Globus pallidus (tissue), 1 donor: ENCODE results near the gene USP24.

ENCODE experiments used
- DNase-seq: peaks from one replicate; pipeline ENCODE4 v3.0.0-alpha.2; 2015; ENCODE audit warnings: low spot score

The USP24 gene, protein sequence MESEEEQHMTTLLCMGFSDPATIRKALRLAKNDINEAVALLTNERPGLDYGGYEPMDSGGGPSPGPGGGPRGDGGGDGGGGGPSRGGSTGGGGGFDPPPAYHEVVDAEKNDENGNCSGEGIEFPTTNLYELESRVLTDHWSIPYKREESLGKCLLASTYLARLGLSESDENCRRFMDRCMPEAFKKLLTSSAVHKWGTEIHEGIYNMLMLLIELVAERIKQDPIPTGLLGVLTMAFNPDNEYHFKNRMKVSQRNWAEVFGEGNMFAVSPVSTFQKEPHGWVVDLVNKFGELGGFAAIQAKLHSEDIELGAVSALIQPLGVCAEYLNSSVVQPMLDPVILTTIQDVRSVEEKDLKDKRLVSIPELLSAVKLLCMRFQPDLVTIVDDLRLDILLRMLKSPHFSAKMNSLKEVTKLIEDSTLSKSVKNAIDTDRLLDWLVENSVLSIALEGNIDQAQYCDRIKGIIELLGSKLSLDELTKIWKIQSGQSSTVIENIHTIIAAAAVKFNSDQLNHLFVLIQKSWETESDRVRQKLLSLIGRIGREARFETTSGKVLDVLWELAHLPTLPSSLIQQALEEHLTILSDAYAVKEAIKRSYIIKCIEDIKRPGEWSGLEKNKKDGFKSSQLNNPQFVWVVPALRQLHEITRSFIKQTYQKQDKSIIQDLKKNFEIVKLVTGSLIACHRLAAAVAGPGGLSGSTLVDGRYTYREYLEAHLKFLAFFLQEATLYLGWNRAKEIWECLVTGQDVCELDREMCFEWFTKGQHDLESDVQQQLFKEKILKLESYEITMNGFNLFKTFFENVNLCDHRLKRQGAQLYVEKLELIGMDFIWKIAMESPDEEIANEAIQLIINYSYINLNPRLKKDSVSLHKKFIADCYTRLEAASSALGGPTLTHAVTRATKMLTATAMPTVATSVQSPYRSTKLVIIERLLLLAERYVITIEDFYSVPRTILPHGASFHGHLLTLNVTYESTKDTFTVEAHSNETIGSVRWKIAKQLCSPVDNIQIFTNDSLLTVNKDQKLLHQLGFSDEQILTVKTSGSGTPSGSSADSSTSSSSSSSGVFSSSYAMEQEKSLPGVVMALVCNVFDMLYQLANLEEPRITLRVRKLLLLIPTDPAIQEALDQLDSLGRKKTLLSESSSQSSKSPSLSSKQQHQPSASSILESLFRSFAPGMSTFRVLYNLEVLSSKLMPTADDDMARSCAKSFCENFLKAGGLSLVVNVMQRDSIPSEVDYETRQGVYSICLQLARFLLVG (N-terminal part only)

DNA sequence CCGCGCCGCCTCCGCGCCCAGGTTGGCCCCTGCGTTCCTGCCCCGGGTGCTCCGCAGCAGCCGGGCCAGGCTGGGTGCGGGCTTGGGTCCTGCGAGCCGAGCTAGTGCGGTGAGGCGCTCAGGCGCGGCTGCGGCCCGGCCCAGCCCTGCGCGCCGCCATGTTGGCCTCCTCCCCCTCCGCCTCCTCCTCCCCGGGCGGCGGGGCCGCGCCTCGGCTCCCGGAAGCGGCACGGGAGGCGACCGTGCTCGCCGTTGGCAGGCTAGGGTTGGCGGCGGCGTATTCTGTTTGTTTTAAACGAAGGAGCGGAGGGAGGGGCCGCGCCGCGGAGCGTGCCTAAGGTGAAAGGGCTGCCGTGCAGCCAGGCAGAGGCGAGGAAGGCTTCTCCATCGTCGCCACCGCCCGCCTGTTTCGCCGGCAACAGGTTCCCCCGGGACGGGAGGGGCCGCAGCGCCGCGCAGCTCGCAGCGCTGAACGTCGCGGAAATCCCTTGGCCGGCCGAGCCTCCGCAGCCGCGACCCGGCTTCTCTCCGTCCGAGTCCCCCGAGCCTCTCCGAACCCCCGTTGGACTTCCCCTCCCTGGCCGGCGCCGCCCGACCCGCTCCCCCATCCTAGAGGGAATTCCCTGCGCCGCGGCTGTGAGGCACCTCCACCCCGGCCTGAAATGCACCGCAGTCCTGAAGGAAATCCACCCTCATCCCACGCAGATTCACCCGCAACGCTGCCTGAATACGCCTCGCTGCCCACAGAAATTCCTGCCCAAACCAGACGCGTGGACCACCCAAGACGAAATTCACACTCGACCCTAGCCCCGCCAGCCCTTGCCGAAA, at the start of gene USP24:
USP24 (minus strand) TSS at position 171 of the 828 bp plus-strand sequence. CDS start 251 bp downstream, outside the sequence.
- DNase-seq: peak; percentile 66

DNA sequence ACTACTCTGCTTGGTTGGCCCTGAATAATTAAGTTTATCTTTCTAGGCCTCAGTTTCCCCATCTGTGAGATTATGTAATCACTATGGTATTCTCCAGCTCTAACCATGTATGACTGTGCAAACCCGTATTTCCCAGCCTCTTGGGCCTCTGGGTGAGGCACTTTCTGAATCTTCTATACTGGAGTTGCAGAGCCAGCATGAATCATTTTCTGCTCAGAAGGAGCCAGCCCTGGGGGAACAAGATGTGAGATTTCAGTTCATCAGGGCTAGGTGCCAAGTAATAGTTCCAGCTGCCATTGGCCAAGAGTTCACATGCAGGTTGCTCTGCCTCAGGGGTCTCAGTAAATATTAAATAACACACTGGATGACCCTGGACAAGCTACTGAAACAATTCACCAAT, 47.7 kb upstream of the USP24 start:
- DNase-seq: no peak

DNA sequence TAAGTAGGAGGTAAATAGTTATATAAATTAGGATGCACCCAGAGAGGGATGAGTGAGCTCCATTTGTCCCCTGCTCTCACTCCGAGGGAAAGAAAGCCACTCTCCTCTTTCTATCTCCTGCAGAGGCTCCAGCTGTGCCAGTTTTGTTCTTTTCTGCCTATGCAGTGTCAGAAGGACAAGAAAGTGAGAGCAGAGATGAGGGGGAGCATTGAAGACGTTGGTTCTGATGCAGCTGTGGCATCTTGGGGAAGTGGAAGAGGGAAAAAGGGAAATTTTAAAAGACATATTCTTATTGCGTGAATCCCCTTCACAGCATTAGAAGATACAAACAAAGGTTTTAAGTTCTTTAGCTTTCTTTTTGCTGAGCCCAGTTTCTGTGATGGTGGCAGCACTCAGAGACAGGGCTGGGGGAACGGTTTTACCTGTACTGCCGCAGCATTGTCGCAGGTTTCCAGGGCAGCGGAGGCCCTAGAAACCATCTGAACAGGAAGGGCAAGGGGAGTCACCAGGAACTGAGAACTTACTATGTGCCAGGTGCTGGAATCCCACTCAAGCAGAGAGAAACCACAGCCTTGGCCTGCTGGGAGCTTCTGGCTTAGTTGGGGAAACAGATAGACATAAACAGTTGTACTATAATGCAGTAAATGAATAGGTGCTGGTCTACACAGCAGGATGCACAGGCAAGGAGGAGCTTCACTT, 44.9 kb upstream of the USP24 start:
- no peak for DNase-seq

DNA sequence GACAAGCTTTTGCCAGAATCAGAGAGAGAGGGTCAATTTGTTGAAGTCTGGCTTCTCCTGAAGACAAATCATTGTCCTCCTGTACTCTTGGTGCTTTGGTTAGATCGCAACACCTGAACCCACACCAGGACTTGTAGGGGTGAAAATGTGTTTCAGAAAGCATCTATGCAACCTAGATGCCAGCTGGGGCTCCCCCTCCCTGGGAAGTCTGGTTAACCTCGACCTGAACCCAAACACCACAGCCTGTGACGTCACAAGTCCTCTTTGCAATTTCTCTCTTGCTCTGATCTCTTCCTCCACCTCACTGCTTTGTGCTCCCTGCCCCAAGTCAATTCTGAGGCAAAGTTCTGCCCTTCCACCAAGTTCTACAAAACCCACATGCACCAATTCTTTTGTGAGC, 42.8 kb upstream of the USP24 start:
- DNase-seq: no peak

DNA sequence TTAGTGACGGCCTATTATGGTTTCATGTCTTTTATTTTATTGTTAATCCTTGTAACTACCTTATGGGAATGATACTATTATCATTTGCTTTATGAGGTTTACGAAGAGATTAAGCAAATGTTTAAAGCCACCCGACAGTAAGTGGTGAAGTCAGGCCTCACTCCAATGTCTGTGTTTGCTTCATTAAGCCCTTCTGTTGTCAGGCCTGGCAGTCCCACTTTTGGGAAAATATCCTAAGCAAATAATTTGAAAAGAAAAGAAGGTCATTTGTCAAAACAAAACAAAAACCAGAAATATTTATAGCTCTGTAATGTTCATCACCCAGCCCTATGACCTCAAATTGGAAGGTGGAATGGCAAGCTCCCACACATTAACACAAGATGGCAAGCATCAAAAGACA, 40.7 kb upstream of the USP24 start:
- DNase-seq: no peak

DNA sequence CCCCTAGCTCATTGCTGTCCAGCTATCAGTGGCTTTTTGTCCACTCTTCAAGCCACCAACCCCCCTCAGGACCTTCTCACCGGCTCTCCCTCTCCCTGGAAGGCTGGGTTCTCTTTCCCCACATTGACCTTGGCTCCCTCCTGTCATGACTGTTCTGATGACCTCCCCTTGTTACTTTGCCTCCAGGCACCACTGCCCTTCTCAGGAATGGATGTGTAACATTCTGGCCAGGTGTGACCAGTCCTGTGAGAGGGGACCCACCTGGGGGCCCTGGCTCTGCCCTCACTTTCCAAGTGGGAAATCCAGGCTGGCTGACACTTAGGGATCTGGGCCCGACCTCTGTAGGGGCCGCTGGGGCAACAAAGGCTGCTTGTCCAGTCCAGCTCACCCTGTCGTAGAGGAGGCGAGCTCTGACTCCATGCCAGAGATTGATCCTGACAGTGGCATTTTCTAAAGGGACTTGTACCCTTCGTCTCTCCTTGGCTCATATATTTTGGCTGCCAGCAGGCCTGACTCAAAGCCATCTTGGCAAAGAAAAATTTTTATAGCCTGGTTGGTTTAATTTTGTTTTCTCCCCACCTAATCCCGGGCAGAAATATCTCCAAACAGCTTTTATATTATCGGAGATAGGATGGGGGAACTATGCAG, 37.9 kb upstream of the USP24 start:
- DNase-seq: no peak

DNA sequence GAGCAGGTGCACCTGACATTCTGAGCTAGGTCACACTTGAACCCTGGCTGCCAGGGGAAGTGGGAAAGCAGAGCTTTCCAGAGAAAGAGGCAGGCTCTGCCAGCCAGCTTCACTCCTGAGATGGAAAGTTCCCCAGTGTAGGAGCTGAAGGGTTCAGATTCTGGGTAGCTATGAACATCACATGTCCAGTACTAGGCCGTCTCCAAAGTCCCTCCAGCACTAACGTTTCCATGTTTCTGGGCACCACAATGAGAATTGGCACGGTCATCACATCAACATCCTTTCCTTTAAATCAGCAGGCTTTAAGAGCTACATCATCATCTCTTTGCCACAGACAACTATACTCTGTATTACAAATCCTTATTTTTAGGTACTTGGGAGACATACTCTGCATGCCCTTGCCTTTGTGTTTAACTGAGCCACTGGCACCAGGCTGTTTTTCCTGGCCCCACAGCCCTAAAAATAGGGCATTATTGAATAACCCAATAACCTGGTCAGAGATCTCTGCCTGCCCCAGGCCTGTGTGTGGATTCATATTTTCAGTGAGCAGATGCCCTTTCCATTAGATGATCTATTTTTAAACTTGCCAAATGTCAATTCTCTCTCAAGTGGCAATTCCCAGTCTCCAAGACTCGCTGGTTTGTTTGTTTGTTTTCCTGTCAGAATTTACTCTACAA, 35.4 kb upstream of the USP24 start:
- no peak for DNase-seq

DNA sequence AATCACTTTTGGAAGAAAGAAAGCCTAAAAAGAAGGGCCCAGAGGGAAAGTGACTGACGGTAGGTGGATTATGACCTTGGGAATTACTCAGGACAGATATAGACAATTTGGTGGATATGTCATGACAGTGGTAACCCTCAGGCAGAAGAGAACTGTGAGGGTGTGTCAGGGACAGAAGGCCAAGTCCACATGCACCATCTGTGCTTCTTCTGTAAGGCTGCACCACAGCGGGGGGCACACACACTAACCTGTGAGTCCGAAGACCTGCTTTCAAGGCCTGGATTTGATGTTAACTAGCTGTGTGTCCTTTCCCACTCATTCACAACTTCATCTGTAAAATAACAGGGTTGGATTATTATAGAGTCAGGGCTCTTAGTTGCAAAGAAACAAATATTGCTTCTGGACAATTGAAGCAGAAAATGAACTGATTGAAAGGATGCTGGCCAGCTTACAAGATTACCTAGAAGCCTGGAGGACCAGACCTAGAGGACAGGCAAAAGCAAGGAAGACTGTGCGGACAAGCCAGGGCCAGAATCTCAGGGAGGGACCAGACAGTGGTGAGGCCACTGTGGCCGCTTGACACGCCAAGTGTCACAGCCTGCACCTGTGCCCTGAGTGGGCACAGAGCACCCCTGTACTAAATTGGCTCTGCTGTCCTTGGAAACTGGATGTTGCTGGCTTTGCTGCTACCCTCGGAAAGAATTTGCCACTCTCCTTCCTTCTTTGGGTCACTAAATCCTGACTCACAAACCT, 34.7 kb upstream of the USP24 start:
- no peak for DNase-seq

DNA sequence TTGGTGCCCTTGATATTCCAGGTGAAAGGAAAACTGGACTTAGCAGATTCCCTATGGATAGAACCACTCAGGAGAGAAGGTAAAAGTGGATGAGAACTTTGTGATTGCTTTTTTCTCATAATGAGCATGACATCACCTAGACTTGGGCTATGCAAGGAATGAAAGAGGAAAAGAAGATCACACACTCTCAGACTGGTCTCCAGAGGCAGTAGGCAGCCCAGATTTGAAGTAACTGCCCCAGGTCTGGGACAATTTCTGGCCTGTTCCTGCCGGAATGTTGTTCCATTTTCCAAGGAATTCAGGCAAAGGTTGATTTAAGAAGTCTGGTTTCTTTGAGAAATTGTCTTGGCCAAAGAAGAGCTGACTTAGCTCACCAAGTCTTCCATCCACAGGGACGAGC, 31.7 kb upstream of the USP24 start:
- DNase-seq: no peak

DNA sequence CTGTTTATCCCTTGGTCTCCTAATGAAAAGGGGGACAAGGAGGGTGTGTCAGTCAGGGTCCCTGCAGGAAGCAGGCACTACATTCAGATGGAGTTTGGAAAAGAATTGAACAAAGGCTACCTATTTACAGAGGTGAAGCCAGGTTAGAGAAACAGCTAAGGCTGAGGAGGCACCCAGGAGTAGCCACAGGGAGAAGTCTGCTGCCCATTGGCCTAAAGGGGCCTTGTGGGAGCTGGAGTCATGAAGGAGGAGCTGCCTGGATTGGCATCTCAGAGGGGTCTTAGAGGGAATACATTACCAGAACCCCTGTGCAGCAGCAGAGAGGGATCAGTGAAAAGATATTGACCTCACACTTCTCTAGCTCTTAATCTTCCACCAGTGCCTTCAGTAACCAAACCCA, 31.2 kb upstream of the USP24 start:
- no peak for DNase-seq

DNA sequence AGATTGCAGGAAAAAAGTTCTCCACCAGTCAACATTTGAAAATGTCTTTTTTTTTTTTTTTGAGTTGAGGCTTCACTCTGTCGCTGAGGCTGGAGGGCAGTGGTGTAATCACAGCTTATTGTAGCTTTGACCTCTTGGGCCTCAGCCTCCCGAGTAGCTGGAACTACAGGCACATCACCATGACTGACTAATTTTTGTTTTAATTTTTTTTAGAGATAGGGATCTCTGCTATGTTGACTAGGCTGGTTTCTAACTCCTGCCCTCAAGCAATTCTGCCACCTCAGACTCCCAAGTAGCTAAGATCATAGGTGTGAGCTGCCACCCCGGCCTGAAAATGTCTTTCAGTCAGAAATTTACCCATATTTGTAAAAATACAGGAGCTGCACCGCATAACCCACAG, 30.6 kb upstream of the USP24 start:
- no peak for DNase-seq

DNA sequence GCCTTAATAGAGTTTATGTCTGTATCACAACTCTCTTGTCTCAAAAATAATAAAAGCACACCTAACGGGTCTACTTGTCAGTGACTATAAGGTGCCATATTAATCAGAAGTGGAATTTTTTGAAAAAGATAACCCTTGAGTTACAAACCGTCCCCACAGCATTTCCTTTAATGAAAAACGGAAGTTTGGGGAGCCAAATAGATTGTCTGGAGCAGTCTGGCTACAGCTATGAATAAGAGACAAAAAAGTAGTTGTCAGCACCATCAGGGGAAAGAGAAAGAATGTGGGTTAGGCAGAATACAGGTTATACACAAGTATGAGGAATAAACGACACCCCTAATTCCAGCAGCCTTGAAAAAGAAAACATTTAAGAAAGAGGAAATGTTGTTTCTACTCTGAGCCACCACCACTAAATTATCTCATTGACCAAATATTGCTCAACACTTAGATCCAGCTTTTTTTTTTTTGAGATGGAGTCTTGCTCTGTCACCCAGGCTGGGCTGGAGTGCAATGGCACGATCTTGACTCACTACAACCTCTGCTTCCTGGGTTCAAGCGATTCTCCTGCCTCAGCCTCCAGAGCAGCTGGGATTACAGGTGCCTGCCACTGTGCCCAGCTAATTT, 29.4 kb upstream of the USP24 start:
- DNase-seq: peak; percentile 11

DNA sequence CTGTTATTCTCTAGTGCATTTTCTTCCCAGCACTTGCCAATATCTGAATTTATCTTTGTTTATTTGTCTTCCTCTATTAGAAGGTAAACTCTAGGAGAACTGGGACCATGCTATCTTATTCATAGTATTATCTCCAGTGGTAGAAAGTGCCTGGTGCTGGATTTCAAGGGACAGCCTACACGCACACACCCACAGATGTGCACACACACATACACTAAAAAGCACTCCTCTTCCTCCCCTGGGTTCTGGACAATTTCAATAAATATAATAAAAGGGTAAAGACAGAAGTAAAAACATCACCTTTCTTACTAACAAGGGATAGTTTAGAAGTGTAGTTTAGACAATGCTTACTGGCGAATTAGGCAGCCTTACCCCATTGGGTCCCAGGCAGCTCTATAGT, 28.5 kb upstream of the USP24 start:
- no peak for DNase-seq

DNA sequence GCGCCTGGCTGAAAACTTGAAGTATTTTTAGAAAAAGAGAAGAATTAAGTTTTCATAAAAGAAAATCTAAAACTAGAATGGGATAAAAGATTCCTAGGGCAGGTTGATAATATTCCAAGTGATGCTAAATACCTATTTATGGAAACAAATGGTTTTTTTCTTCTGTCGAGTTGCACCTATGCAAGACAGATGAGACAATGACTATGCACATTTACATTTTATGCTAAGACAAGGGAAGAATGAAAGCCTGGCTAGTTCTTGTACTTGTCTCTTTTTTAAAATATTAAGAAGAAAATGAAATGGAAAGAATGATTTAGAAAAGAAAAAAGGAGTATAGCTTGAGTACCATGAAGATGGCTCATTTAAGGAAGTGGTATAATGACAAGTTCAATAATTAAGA, 24.4 kb upstream of the USP24 start:
- DNase-seq: no peak

DNA sequence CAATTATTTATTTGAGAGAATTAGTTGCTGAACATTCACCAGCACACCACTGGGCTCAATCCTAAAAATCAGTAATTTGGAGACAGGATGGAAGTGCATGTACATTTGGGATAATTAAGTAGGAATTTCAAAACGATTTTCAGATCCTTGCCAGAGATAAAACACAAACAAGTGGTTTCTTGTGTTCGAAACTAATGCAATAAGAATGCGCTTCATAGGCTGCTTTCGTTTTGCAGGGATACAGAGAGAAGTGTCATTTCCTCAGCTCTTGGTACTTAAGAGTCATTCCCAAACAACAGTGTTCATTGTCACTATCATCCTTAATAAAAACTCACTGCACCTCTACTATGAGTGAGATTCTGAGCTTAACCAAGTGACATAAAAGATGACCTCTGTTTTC, 20.6 kb upstream of the USP24 start:
- DNase-seq: no peak

DNA sequence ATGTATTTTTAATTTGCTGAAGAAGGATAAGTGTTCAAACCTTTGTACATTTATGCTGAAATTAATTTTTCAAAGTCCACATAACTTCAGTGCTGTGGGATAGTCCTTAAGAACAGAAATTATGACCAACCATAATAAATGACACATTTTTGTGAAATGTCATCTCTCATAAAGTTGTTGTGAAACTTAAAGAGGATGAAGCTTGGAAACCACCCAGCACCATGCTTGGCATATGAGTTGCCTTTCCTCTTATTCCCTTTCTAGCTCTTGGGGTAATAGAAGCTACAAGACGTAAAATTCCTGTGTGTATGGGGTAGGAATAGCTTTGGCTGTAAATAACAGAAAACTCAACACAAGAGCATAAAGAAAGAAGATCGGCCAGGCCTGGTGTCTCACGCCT, 18.9 kb upstream of the USP24 start:
- DNase-seq: no peak

DNA sequence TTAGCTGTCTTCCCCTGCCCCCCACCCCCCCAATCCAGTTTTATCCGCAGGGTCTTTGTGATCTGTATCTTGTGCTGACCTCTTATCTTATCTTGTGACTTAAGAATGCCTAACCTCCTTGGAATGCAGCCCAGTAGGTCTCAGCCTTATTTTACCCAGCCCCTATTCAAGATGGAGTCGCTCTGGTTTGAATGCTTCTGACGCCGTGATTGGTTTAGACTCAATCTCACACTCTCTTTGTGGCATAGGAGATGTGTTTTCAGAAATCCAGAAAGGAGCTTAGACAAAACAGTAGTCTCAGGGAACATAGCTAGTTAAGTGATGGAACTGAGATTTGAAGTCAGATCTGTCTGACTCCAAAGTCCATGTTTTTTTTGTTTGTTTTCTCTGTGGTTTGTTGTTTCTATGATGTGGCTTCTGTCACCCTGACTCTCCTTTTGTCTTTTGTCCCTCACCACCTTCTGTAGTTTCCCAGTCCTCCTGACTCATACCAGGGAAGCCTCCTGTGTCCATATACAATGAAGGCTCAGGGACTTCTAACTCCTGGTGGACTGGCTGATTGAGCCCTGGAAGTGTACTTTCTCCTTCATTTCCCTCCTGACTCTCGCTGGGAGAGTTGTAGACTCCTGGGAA, 18.1 kb upstream of the USP24 start:
- no peak for DNase-seq
